HG03457 (cell line): Measurements from ENCODE around the gene MBL2.

ENCODE experiments used
- ATAC-seq: cut with Tn5 transposase; IDR thresholded peaks from one replicate; pipeline ENCODE4 v1.9.1; 2021; ENCODE audit warnings: moderate number of reproducible peaks; ENCODE audit not compliant: unreplicated experiment

The MBL2 gene

GRCh38 chr10:52774182-52774581 is 1.6 kb upstream of the MBL2 start:
- ATAC-seq: no peak

GRCh38 chr10:52771534-52772445 is 794 bp downstream of the MBL2 start:
- no peak for ATAC-seq

DNA sequence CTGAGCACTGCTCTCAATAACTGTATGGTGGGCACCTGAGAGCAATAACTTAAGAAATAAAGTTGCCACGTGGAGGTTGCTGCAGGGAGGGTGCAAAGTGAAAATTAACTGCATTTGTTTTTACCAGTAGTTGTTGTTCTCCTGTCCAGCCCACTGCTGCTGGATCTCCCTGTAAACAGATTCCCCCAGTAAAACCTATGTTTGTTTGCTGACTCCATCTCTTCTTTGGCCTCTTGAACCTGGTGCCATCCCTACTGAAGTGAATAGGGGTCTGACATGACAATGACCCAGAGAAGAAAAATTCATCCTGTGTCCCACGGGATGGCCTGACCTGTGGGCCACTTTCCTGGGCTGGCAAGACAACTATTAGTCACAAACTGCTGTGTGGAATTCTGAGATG is 1.7 kb downstream of the MBL2 start:
- no peak for ATAC-seq

DNA sequence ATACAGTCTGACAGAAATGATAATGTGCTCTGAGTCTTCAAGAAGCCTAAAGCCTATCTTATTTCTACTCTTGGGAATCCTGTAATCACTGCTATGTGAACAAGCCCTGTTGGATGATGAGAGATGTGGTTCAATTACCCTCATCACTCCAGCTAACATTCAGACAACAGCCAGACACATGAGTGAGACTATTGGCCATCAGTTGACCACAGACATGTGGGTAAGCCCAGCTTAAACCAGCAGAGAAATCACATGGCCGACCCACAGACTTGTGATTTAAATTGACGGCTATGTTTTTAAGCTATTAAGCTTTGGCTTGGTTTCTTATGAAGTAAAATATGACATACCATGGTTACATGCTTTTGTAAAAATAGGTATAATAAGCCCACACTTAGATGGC is 2.6 kb downstream of the MBL2 start:
- no peak for ATAC-seq

DNA sequence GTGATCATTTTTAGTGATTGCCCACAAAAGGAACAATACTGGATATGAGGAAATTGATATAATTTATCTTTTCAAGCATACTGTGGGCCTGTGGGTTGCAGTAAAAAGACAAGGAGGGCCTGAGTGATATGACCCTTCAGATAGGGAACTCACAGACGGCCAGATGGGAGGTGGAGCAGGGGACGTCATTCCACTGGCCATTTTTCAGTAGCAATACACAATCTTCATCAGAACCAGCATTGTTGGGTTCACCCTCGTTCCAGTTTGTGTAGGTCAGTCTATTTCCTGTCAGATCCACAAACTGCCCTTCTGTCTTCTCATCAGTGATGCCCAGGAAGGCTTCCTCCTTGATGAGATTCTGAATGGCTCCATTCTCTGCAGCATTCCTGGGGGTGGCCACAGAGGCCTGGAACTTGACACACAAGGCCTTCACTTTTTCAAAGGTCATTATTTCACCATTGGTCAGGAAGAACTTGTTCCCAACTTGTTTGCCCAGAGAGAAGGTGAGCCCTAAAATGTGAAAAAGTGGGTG is 4.5 kb downstream of the MBL2 start:
- no peak for ATAC-seq

DNA sequence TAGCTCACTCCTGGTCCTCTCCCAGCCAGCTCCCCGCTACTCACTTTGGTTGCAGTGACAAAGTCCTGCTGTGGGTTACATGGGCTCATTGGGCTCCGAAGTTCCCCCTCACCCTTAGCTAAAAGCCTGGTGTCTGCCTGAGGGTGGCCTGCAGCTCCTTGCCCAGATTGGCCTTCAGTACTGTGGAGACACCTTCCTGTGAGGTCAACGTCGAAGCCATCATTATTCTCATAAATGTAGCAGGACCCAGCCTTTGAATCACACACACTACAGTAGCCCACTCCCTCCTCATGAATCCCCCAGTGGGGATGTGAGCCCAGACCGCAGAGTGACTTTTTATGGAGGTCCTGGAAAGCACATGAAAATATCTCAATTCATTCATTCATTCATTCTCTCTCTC is 10.5 kb downstream of the MBL2 start:
- ATAC-seq: no peak

- no peak for ATAC-seq
Observed at GRCh38 chr10:52759154-52759553, 13.4 kb downstream of the MBL2 start.

DNA sequence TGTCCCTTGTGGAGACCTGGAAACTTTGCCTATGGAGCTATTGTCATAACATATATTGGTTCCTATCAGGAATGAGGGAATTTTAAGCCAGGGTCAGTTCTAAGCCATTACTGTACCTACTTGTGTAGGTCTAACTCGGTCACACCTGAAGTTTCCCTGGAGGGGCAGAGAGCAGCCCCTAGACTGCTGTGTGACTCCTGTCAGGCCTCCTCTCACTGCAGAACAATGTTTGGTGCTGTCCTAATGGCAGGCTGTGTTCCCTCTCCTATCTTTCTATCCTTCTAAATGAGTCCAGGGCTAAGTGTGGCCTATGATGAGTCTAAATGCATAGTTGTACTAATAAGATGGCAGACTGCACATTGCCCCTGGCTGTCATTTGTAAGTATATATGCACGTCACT is 14.2 kb downstream of the MBL2 start:
- no peak for ATAC-seq

GRCh38 chr10:52757773-52758172 is 14.8 kb downstream of the MBL2 start:
- ATAC-seq: no peak

GRCh38 chr10:52756966-52757365 is 15.6 kb downstream of the MBL2 start:
- ATAC-seq: no peak

GRCh38 chr10:52756295-52756694 is 16.3 kb downstream of the MBL2 start:
- ATAC-seq: no peak

DNA sequence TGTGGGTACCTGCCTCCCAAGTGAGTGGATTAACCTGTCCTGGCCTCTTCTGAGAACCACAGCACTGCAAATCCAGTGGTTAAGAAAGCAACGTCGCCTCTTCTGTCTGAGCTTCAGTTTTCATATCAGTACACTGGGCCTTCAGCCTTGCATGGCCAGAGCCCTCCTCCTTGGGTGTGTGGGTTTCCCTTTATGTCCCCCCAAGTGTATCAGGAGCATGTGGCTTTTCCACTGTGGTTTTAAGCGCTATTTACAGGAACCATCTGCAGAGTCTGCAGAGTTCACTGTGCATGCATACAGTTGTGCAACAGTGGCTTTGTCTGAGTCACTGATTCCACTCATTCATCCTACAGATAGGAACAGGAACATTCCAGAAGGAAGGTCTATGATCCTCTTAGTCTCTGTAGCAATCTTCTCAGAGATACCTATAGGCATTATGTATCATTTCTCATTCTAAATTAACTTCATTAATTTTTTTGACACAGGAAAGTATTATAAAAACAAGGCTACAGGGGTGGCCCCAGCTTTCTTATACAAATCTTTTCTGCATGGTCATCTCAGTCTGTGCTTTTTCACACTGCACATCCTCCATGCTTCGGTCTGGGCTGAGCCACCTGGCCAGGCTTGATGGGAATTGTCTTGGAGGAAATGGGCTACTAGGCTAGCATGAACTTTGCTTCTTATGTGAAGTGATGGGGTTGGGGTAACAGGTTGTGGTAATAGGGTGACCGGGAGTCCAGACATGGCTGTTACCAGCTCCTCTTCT is 17.1 kb downstream of the MBL2 start:
- ATAC-seq: no peak

- no peak for ATAC-seq
Observed at GRCh38 chr10:52752801-52753445, 19.7 kb downstream of the MBL2 start.

GRCh38 chr10:52752261-52752660 is 20.3 kb downstream of the MBL2 start:
- no peak for ATAC-seq

DNA sequence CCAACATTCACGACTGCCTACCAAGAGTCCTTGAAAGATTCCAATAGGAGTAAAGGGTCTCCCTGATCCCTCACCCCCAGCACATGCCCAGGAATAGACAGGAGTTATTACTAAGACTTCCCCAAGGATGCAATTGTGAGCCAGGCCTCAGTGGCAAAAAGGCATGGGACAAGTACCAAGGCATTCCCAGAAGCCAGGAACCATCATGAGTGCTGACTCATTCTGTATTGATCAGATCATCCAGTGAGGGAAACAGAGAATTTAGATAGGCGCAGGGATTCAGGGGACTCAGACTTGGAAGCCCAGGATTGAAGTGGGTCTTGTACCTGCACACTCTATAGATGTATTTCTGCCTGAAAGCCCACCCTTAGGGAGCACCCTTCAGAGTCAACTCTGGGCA is 21.2 kb downstream of the MBL2 start:
- ATAC-seq: no peak

- no peak for ATAC-seq
Observed at GRCh38 chr10:52750629-52751028, 22.0 kb downstream of the MBL2 start.

DNA sequence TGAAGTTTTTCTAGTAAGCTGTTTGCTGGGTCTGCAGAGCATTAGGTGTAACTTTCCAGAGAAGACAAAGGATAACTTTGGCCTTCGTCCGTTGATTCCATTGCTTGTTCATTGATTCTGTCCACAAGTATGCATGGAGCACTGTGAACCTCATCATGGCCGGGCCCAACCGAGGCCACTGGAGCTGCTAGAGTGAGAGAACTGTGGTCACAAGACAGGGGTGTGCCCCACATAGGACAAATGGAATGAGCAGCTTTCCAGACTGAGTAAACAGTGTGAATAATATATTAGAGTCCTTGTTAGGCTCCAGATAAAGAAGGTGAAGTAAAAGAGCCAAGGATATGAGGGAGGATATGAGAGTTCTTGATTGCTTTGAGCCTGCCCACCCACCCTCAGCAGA is 24.9 kb downstream of the MBL2 start:
- ATAC-seq: no peak

DNA sequence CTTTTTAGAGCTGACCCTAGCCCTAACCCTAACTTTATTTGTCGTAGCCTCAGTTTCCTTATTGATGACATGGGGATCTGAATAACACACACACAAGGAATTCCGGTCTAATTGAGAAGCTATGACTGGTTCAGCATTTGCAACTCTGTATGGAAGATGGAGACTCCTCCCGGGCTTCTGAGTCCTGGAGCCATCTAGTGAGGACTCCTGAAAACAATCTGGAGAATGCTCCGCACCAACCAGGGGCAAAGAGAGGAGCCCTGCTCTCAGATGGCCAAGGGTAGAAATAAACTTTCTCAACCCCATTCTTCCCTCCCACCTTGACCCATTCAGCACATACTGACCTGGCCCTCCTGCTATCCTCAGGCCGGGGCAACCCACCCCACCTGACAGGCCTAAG is 26.4 kb downstream of the MBL2 start:
- no peak for ATAC-seq

DNA sequence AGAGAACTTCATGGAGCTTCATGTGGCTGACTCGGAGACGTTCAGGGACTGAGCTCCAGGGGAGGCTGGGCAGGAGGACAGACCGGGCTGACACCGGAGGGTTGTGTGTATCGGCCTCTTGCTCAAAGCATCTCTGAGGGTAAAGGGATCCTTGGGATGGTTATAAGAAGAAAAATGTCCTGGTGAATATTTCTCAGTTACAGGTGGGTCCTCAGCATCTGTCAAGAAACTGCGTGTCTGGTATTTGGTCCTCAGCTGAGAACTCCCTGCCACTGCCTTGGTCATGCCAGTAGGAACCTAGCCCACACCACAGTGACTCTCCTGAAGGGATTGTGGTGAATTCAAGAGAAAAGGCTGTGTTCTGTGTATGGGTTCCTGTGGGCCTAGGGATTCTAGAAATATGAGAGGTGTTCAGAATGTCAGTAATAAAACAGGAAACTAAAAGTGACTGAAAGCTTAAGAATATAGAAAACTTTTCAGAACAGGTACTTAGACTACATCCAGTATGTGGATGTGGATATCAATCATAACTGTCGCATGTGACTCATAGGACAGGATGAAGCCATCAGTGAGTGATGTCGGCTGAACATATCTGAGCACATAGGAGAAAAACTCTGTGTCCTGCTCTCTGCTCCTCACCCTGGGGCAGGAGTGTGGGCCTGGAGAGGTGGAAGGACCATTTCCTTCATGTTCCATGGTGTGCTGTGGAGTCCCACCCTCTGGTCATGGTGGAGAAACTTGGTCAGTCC is 28.4 kb downstream of the MBL2 start:
- ATAC-seq: no peak

DNA sequence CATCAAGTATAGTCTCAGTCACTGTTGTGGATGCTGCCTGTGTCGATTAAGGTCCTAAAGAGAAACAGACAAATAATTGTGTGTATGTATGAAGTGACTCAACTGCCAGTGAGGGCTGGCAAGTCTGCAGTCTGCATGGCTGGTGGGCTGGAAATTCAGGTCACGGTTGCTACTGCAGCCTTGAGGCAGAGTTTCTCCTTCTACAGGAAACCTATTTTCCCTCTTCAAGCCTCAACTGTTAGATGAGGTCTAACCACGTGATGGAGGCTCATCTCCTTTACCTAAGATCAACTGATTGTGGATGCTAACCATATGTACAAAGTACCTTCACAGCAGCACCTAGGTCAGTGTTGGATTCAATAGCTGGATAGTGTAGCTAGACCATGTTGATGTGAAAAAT is 29.9 kb downstream of the MBL2 start:
- no peak for ATAC-seq

DNA sequence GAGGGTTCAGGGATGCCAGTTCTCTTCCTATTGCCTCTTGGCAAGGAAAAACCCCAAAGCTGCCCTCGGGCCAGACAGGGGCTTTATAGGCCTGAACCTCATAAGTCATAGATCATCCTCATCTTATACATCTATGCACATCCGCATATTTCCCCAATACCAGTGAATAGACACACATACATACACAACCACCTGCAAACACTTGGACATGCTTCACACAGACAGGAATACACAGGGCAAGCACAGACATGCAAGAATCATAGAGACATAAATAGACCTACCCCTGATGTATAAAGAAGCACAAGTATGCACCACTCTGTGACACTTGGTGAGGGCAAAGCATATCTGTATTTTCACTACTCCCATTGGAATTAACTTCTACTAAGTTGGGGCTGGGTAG is 30.7 kb downstream of the MBL2 start:
- no peak for ATAC-seq
